ENCODE data around the gene AP2S1.

- no peak for TF ChIP-seq CTCF (conservative IDR thresholded peaks at IDR 0.05; ENCODE audit: low read depth in 2 of 2)
- TF ChIP-seq POLR2AphosphoS5 (IDR thresholded peaks at IDR 0.05; ENCODE audit: low read depth): no peak
- no peak for TF ChIP-seq EZH2 (IDR thresholded peaks at IDR 0.05; ENCODE audit: low read depth, unreplicated experiment)
- no peak for TF ChIP-seq JUNB (IDR thresholded peaks at IDR 0.05; ENCODE audit: unreplicated experiment)
- TF ChIP-seq EZH2phosphoT487 (IDR thresholded peaks at IDR 0.05; ENCODE audit: unreplicated experiment): no peak
Observed at GRCh38 chr19:46875234-46875633, 24.6 kb upstream of the AP2S1 start.

Measured in GM23338 (cell line).